A549 (cell line): ENCODE measurements around the gene ST6GALNAC4.

Experiments
- HDAC2 ChIP-seq: fragments of 200-600 bp; sonication (generic); IDR thresholded peaks from 2 replicates; pipeline ENCODE4 v1.6.1; 2016
- TF ChIP-seq, protein P1 (sequence below): fragments of >200 bp; sonication (Bioruptor Twin); formaldehyde crosslinking; IDR thresholded peaks from 3 replicates; pipeline ENCODE4 v1.5.1; 2016

DNA sequence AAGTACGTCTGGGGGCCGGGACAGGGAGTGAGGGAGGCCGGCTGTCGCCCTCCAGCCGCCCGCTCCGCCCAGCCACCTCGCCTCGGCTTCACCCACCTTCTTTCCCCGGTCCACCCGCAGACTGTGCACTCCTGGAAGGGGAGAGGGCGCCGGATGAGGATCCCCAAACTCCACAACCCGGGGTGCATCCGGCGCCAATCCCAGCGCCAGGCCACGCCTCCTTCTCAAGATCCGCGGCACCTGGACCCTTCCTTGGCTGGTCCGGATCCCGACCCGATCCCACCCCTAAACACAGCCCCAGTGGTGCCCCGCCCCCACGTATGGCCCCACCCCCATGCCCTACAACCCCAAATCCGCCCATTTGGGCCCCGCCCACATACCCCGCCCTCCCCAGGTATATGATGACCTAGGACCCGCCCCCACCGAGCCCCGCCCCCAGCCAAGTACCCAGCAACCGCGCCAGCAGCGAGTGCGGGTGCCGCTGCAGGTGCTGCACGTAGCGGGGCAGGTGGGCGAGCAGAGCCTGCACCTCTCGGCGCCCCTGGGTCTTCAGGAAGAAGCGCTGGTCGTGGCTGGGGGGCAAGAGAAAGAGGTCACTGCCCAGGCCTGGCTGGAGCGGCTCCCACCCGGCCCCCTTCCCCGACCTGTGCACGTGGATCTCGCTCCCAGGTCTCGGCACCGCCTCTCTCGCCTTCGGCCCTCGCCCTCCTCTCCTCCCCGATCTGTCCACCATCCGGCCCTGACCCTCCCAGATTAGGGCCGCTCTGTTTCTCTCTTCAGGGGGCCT, 10.6 kb upstream of the ST6GALNAC4 start:
- TF ChIP-seq, protein P1, sequence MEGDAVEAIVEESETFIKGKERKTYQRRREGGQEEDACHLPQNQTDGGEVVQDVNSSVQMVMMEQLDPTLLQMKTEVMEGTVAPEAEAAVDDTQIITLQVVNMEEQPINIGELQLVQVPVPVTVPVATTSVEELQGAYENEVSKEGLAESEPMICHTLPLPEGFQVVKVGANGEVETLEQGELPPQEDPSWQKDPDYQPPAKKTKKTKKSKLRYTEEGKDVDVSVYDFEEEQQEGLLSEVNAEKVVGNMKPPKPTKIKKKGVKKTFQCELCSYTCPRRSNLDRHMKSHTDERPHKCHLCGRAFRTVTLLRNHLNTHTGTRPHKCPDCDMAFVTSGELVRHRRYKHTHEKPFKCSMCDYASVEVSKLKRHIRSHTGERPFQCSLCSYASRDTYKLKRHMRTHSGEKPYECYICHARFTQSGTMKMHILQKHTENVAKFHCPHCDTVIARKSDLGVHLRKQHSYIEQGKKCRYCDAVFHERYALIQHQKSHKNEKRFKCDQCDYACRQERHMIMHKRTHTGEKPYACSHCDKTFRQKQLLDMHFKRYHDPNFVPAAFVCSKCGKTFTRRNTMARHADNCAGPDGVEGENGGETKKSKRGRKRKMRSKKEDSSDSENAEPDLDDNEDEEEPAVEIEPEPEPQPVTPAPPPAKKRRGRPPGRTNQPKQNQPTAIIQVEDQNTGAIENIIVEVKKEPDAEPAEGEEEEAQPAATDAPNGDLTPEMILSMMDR: no peak
- no peak for TF ChIP-seq HDAC2
